Smooth muscle cell (in vitro differentiated cells): ENCODE measurements around the gene LSM10. TPM values are rescaled to one million over a fixed set of nuclear protein-coding genes. Genes with fewer than 3 reads are reported as not detected.
A peak's percentile ranks its signal among the peaks of the same experiment; 100 is the strongest.

ENCODE experiments used
- DNase-seq: peaks from one replicate; lab custom pipeline; 2025; ENCODE audit not compliant: unreplicated experiment; lab: John Stamatoyannopoulos, UW
- H2AFZ ChIP-seq: fragments of 200-600 bp; sonication (generic); 2 replicates; pipeline ENCODE4 v1.6.0; 2016; ENCODE audit warnings: antibody characterized with exemption, low read depth, mild to moderate bottlenecking
- H3F3A ChIP-seq: fragments of 200-600 bp; sonication (generic); 2 replicates; pipeline ENCODE4 v1.6.0; 2017; ENCODE audit warnings: antibody characterized with exemption, low read depth
- H3K27ac ChIP-seq: fragments of 200-600 bp; sonication (generic); 2 replicates; pipeline ENCODE4 v1.5.1; 2016; ENCODE audit warnings: low read depth, mild to moderate bottlenecking
- H3K27me3 ChIP-seq: fragments of 200-600 bp; sonication (generic); 2 replicates; pipeline ENCODE4 v1.6.1; 2016; ENCODE audit warnings: low read depth, mild to moderate bottlenecking
- H3K36me3 ChIP-seq: fragments of 200-600 bp; sonication (generic); 2 replicates; pipeline ENCODE4 v1.5.1; 2016; ENCODE audit warnings: low read depth
- H3K4me1 ChIP-seq: fragments of 200-600 bp; sonication (generic); 2 replicates; pipeline ENCODE4 v1.5.1; 2016; ENCODE audit warnings: low read depth
- H3K4me2 ChIP-seq: fragments of 200-600 bp; sonication (generic); 2 replicates; pipeline ENCODE4 v1.6.0; 2016; ENCODE audit warnings: mild to moderate bottlenecking
- H3K4me3 ChIP-seq: fragments of 200-600 bp; sonication (generic); 2 replicates; pipeline ENCODE4 v1.5.1; 2016; ENCODE audit warnings: mild to moderate bottlenecking
- H3K79me2 ChIP-seq: fragments of 200-600 bp; sonication (generic); 2 replicates; pipeline ENCODE4 v1.6.0; 2016; ENCODE audit warnings: low read depth, mild to moderate bottlenecking
- H3K9ac ChIP-seq: fragments of 200-600 bp; sonication (generic); 2 replicates; pipeline ENCODE4 v1.6.0; 2016; ENCODE audit warnings: low read depth
- H3K9me3 ChIP-seq: fragments of 200-600 bp; sonication (generic); replicated peaks from 2 replicates; pipeline ENCODE4 v1.5.1; 2016; ENCODE audit warnings: low read depth
- H4K20me1 ChIP-seq: fragments of 200-600 bp; sonication (generic); 2 replicates; pipeline ENCODE4 v1.6.0; 2016; ENCODE audit warnings: low read depth
- WGBS: methylation state at CpG from one replicate; pipeline ENCODE4 v1.1.7; 2016; ENCODE audit warnings: low lambda C conversion rate; 5-methylcytosine and 5-hydroxymethylcytosine counted together
- polyA plus RNA-seq: library from polyadenylated mRNA; unstranded; fragments of >200 nt; fragmentation: Nextera tagmentation; extraction: Ambion mirVana; gene quantifications from 2 replicates; pipeline ENCODE4 v1.2.1, GENCODE V29; 2016
- total RNA-seq: library from RNA; depleted of rRNA; stranded (reverse); fragments of >200 nt; gene quantifications from 2 replicates; pipeline ENCODE4 v1.2.3, GENCODE V29; 2014
- TF ChIP-seq, protein P1 (sequence below): fragments of 200-600 bp; sonication (generic); IDR thresholded peaks from 2 replicates; pipeline ENCODE4 v1.5.1; 2017; ENCODE audit warnings: borderline replicate concordance, mild to moderate bottlenecking, antibody characterized with exemption; ENCODE audit not compliant: insufficient read depth, poor library complexity, severe bottlenecking

Gene LSM10
- total and polyA plus RNA-seq, 2 experiments from 2014 or later: 12.2 to 72.9 TPM

DNA sequence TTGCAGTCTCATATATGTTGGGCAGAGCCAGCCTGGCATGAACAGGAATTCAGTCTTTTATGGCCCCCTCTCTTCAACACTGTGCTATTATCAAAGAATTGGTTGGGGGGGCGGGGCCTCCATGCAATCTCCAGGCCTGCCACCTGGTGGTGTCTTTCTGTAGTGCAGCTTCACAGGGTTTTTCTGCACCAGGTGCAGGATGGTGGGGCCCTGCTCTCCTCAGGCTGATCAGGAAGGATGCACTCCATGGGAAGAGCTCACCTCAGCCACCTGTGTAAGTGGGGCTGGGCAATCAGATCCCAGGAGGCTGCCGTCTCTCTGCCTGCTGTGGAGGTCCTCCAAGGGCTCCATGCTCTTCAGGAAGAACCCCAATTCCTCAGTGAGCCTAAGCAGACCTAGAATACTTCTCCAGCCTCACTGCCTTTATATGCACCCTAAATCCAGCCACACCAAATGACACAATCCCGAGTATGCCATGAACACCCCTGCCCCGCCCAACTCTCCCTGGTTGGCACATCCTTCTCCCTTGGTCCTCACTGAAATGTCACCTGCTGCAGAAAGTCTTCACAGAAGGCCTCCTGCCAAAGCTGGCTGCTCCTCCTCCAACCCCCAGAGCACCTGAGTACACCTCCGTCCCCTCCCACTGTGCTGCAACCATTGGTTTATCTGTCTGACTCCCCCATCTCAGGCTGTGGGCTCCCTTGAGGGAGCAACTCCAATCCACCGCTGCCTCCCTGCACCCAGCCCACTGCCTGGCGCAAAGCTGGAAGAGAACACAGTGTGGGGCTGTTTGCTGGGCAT, 28.4 kb downstream of the LSM10 start:
- Histone ChIP-seq H3K9me3 (no peaks in the 10 kb centered on the region), H3K27me3 (no peaks in the 10 kb centered on the region), H3F3A (peaks cover 38% of the 10 kb centered on the region), H3K36me3 (no peaks in the 10 kb centered on the region), H3K9ac (no peak overlapping the region), H2AFZ (no peak overlapping the region), H3K27ac (no peak overlapping the region), H3K79me2 (peaks cover 47% of the 10 kb centered on the region), H3K4me3 (no peak overlapping the region), H3K4me2 (no peak overlapping the region), H4K20me1 (peaks cover 16% of the 10 kb centered on the region), H3K4me1 (peaks cover 32% of the 10 kb centered on the region)
- DNase-seq: peak; percentile 45
- 68% methylated on average over 7 of the region's 7 CpGs for WGBS
- TF ChIP-seq, protein P1, sequence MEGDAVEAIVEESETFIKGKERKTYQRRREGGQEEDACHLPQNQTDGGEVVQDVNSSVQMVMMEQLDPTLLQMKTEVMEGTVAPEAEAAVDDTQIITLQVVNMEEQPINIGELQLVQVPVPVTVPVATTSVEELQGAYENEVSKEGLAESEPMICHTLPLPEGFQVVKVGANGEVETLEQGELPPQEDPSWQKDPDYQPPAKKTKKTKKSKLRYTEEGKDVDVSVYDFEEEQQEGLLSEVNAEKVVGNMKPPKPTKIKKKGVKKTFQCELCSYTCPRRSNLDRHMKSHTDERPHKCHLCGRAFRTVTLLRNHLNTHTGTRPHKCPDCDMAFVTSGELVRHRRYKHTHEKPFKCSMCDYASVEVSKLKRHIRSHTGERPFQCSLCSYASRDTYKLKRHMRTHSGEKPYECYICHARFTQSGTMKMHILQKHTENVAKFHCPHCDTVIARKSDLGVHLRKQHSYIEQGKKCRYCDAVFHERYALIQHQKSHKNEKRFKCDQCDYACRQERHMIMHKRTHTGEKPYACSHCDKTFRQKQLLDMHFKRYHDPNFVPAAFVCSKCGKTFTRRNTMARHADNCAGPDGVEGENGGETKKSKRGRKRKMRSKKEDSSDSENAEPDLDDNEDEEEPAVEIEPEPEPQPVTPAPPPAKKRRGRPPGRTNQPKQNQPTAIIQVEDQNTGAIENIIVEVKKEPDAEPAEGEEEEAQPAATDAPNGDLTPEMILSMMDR: peak; percentile 84

GRCh38 chr1:36367798-36368197, 29.9 kb downstream of the LSM10 start:
- H3K79me2 ChIP-seq: peaks cover 58% of the 10 kb centered on the region
- peaks cover 19% of the 10 kb centered on the region for H3K4me1 ChIP-seq
- 41% methylated on average over 4 of the region's 4 CpGs for WGBS
- TF ChIP-seq, protein P1: no peak
- H2AFZ ChIP-seq: no peak overlapping the region
- H3K9me3 ChIP-seq: no peaks in the 10 kb centered on the region
- peaks cover 28% of the 10 kb centered on the region for H3F3A ChIP-seq
- H3K27me3 ChIP-seq: no peaks in the 10 kb centered on the region
- H3K4me2 ChIP-seq: peak overlapping the region; percentile 43
- DNase-seq: no peak
- no peaks in the 10 kb centered on the region for H3K36me3 ChIP-seq
- H3K9ac ChIP-seq: no peak overlapping the region
- H3K4me3 ChIP-seq: no peak overlapping the region
- H4K20me1 ChIP-seq: peaks cover 16% of the 10 kb centered on the region
- H3K27ac ChIP-seq: peak overlapping the region; percentile 96

GRCh38 chr1:36367066-36367465, 30.6 kb downstream of the LSM10 start:
- H3K4me2 ChIP-seq: no peak overlapping the region
- H3K4me3 ChIP-seq: no peak overlapping the region
- no peaks in the 10 kb centered on the region for H3K27me3 ChIP-seq
- H3K27ac ChIP-seq: peak overlapping the region; percentile 96
- no peak overlapping the region for H2AFZ ChIP-seq
- peaks cover 16% of the 10 kb centered on the region for H4K20me1 ChIP-seq
- WGBS: over 99% methylated on average over 5 of the region's 5 CpGs
- peaks cover 14% of the 10 kb centered on the region for H3K4me1 ChIP-seq
- H3K36me3 ChIP-seq: no peaks in the 10 kb centered on the region
- H3K79me2 ChIP-seq: peaks cover 64% of the 10 kb centered on the region
- no peak overlapping the region for H3K9ac ChIP-seq
- TF ChIP-seq, protein P1: no peak
- H3F3A ChIP-seq: peaks cover 23% of the 10 kb centered on the region
- no peaks in the 10 kb centered on the region for H3K9me3 ChIP-seq
- DNase-seq: no peak
